Measurements from ENCODE around the gene FBXO34.

GRCh38 chr14:55271572-55272298, 514 bp downstream of the FBXO34 start:
- no peak for TF ChIP-seq CTCF (conservative IDR thresholded peaks at IDR 0.05 in 1 of 2, IDR thresholded peaks at IDR 0.05 in 1 of 2; ENCODE audit: extremely low read depth in 1 of 2, insufficient read depth in 1 of 2, low read depth in 1 of 2, low read length in 2 of 2)
- no peak for TF ChIP-seq EZH2 (IDR thresholded peaks at IDR 0.05; ENCODE audit: borderline replicate concordance, low read length)

All from mammary epithelial cell (primary cell).